Activated gamma-delta T cell (primary cell): Measurements from ENCODE around the gene PDE6B.
"Not testable (repeated sequence)": the region's sequence is repeated elsewhere in the genome, so short reads cannot be mapped to it uniquely, and the experiment has no call there.

Source experiments
- DNase-seq: peaks from one replicate; lab custom pipeline; 2025; lab: John Stamatoyannopoulos, UW
- total RNA-seq, 2 donors: gene quantifications; one replicate each; lab custom pipeline; 2026; lab: John Stamatoyannopoulos, UW

PDE6B gene
- total RNA-seq, result 10.0 to 14.1 reads per million in 2 donors

- no peak for DNase-seq
Observed at GRCh38 chr4:624705-625590, at the start of gene PDE6B. Gene PDE6B (plus strand): TSS chr4:625573. CDS start chr4:625627, 54 bp downstream.

- no peak for DNase-seq
Observed at GRCh38 chr4:576245-576821, 49.0 kb upstream of the PDE6B start, which contains the start of gene TMEM271. Gene TMEM271 (minus strand): TSS chr4:576295. CDS start chr4:576062, 233 bp downstream.

- no peak for DNase-seq
Observed at GRCh38 chr4:576991-577498, 48.3 kb upstream of the PDE6B start.

DNA sequence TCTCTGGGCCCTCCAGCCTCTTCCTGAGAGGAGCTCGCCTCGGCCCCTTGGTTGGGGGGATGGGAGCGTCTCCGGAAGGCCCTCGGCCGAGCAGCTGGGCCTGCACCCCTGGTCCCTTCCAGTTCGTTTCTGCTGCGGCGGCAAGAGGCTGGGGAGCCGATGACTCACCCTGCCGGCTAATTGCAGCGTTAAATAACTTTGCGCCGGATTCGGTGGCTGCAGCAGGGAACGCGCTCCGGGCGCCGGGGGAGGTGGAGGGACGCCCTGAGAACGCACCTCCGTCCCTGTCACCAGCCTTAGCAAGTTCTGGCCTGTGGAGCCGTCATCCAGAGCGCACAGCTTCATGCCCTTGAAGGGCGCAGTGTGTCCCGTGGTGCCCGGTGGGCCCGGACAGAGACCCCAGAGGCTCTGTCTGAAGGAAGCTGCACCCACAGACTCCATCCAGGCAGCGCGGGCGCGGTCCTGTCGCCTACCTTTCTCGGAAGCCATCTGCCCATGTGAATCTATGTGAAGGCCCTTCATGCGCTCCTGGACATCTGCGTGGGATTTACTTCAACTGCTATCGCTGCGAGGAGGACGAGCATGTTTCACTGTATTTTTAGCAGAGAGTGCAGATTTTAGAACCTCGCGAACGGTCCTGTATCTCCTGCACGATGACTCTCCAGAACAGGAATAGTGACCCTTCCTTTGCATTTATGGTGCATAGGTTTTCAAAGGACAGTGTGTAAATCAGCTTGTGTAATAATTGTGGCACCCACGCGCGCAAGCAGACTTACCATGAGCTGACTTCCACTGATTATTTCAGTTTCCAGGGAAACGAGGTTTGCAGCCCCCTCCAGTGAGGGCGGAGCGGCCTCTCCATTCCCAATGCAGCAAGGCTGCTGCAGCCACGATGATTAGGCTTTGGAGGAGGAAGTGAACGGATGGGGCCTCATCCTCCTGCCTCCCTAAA is 47.6 kb upstream of the PDE6B start:
- DNase-seq, result no peak

DNA sequence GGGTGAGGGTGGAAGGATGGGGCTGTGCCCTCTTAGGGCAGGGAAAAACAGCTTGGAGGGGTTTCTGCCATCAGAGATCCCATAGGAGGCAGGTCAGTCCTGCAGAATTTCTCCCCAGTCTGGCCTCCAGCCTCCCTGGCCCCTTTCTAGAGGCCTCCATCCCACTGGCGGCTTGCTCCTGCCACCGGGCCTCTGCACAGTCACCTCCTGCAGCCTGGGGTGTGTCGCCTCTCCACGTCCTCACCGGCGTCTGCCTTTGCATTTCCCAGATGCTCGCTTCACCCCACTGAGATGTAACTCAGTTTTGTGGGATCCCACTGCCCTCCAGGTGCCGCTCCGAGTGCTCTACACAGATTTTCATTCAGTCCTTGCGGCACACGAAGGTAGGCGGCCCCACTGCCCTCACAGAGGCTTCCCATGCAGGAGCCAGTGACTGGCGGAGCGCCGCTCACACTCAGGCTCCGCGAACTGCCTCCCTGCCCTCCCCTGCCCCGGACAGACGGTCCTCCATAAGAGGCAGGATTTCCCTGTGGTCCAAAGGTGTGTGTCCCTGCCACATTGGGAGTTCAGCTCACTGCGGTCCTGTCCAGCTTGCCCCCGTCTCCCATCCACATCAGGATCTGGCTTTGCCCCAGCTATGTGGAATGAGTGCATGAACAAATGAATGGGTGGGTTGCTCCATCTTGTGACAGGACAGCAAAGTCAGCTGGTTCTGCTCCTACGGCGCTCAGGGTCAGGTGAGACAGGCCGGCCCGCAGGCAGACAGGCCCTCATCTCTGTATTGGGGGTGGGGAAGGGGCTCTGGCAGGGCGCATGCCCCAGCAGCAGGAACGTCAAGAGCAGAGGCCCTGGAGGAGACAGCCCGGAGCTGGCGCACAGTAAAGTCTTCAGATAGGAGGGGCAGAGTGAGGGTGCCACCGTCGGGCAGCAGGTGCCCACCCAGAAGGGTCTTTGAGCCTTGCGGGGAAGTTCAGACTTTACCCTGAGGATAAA is 46.6 kb upstream of the PDE6B start:
- DNase-seq, result no peak

DNA sequence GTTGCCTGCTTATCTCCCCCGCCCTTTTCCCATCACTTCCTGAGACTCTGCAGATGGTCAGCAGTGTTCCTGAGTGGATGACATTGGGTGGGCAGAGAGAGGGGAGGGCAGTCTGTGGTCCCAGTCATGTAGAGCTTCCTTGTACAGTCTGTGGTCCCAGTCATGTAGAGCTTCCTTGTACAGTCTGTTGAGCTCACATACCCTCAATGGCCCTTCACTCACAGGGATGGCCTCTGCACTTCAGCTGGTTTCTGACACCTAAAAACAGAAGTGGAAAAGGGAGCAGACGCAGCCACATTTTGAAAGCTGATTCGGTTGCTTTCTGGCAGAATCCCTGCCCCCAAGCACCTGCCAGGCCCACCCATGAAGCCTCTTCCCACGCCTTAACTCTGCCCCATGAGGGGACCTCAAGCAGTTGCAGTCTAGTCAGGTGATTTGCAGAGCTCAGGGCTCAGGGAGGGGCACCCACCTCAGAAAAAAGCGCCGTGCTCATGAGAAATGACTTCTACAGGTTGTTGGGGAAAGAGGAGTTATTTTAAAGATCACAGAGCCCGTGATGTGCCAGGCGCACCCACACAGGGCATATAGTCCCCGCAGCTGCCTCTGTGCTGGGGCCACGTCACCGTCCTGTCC is 45.7 kb upstream of the PDE6B start:
- no peak for DNase-seq

DNA sequence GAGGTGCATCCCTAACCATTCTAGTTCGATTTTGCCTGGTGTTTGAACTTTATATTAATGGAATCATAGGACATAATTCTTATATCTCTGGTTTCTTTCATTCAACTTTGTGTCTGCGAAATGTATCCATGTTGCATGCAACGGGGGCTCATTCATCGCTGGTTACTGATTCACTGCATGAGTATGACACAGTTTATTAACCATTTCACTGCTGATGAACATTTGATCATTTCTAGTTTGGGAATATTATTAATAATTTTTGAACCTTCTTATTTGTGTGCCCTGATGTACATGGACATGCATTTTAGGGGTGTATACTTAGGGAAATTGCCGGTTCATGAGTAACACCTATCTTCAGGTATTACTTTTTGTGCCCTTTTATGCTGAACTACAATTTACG is 44.2 kb upstream of the PDE6B start:
- DNase-seq, result no peak

- no peak for DNase-seq
Observed at GRCh38 chr4:581753-582361, 43.5 kb upstream of the PDE6B start.

GRCh38 chr4:583820-584219 is 41.6 kb upstream of the PDE6B start:
- no peak for DNase-seq

- no peak for DNase-seq
Observed at GRCh38 chr4:587671-588350, 37.6 kb upstream of the PDE6B start.

- DNase-seq, result no peak
Observed at GRCh38 chr4:588351-588849, 37.0 kb upstream of the PDE6B start.

- DNase-seq, result no peak
Observed at GRCh38 chr4:589219-589963, 36.0 kb upstream of the PDE6B start.

DNA sequence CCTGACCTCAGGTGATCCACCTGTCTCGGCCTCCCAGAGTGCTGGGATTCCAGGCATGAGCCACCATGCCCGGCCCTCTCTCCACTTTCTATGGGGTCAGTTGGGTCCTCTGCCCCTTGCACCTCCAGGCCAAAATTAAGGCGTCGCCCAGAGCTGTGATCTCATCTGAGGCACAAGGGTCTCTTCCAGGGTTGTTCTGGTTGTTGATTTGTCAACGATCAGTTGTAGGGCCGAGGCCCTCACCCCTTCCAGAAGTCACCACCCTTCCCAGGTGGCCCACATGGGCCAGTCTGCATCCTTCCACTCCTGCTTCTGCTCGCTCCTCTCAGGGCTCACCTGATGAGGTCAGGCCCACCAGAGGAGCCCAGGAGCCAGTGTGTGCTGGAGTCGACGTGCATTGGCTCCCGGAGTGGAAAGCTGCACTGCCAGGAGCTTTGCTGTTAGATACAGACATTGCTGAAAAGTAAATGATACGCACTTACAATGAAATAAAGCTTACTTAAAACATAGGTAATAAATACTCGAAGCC is 35.0 kb upstream of the PDE6B start:
- no peak for DNase-seq

- not testable (repeated sequence) for DNase-seq
Observed at GRCh38 chr4:592178-592577, 33.2 kb upstream of the PDE6B start.

DNA sequence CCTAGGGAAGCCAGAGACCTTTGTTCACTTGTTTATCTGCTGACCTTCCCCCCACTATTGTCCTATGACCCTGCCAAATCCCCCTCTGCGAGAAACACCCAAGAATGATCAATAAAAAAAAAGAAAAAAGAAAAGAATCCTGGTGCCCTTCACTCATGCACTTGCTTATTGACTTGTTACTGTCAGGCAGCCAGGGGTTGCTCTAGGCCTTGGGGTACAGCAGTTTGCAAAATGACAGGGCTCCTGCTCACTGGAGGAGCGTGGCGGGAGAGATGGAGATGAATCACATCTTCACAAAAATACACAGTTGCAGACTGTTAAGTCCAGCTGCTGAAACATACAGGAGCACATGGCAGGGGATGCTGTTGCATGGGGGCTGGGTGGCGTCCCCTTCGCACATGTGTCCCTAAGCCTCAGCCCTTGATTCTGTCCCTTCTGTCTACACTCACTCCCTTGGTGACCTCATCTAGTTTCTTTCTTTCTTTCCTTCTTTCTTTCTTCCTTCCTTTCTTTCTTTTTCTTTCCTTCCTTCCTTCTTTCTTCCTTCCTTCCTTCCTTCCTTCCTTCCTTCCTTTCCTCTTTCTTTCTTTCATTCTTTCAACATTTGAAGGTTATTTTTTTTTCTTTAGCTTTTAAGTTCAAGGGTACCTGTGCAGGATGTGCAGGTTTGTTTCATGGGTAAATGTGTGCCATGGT is 32.4 kb upstream of the PDE6B start:
- no peak for DNase-seq

DNA sequence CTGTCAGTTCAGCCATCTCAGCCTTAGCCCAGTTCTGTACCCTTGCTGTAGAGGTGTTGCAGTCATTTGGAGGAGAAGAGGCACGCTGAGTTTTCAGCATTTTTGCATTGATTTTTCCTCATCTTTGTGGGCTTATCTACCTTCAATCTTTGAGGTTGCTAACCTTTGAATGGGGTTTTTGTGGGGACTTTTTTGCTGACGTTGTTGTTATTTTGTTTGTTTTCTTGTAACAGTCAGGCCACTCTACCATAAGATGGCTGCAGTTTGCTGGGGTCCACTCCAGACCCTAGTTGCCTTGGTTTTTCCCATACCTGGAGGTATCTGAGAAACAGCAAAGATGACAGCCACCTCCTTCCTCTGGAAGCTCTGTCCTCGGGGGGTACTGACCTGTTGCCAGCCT is 26.4 kb upstream of the PDE6B start:
- DNase-seq, result no peak

DNA sequence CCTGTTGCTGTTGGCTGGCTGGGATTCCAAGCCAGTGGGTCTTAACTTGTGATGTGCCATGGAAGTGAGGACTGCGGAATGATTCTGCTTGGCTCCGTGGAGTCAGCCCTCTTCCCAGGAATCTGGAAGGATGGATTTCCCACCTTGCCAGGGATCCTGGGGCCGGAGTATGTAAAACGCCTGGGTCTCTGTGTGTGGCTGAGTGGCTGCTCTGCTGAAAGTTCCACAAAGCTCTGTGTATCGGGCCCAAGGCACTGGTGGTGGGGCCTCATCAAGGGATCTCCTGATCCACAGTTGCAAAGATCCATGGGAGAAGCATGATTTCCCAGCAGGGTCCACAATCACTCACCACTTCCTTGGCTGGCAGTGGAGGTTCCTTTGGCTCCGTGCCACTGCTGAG is 25.2 kb upstream of the PDE6B start:
- no peak for DNase-seq
